Esophagus (tissue), 2 donors: ENCODE data around the gene NFIB. TPM values are rescaled to one million over a fixed set of nuclear protein-coding genes. Genes with fewer than 3 reads are reported as not detected.

Source experiments
- H3K27ac ChIP-seq, 2 donors: one replicate each; pipeline ENCODE4 v1.5.1; 2013; ENCODE audit warnings: low read depth in 2 of 2, mild to moderate bottlenecking in 2 of 2, inconsistent platforms in 1 of 2, low read length in 1 of 2, moderate library complexity in 1 of 2
- H3K27me3 ChIP-seq, 2 donors: one replicate each; pipeline ENCODE4 v1.6.1; 2013; ENCODE audit warnings: low read length in 2 of 2, control low read depth in 1 of 2, mild to moderate bottlenecking in 1 of 2; ENCODE audit not compliant: insufficient read depth in 2 of 2, control insufficient read depth in 1 of 2
- H3K36me3 ChIP-seq, 2 donors: one replicate each; pipeline ENCODE4 v1.6.1; 2013; ENCODE audit warnings: low read length in 1 of 2; ENCODE audit not compliant: control insufficient read depth in 2 of 2, insufficient read depth in 2 of 2
- H3K4me1 ChIP-seq, 2 donors: one replicate each; pipeline ENCODE4 v1.6.1; 2013; ENCODE audit warnings: low read length in 1 of 2; ENCODE audit not compliant: control insufficient read depth in 2 of 2, insufficient read depth in 2 of 2
- H3K4me3 ChIP-seq, 2 donors: one replicate each; pipeline ENCODE4 v1.5.1; 2013; ENCODE audit warnings: low read length in 2 of 2, mild to moderate bottlenecking in 2 of 2, low read depth in 1 of 2, moderate library complexity in 1 of 2
- H3K9me3 ChIP-seq, 2 donors: one replicate each; pipeline ENCODE4 v1.6.1; 2013; ENCODE audit warnings: mild to moderate bottlenecking in 2 of 2, low read depth in 1 of 2, low read length in 1 of 2, moderate library complexity in 1 of 2; ENCODE audit not compliant: control insufficient read depth in 2 of 2, insufficient read depth in 1 of 2
- WGBS, 2 donors: extraction: QIAGEN DNeasy Blood & Tissue Kit; methylation state at CpG; one replicate each; pipeline ENCODE4 v1.1.7; 2013; 5-methylcytosine and 5-hydroxymethylcytosine counted together
- polyA plus RNA-seq, 2 donors: library from polyadenylated mRNA; stranded (reverse); fragments of 200-250 nt; gene quantifications; one replicate each; pipeline ENCODE4 v1.2.3, GENCODE V29; 2013
- donor health status: healthy with polysubstance abuse.
- donor health status: Bipolar disorder and iron deficiency.

Gene NFIB
- polyA plus RNA-seq, 2 donors = 4.0 to 6.6 TPM

DNA sequence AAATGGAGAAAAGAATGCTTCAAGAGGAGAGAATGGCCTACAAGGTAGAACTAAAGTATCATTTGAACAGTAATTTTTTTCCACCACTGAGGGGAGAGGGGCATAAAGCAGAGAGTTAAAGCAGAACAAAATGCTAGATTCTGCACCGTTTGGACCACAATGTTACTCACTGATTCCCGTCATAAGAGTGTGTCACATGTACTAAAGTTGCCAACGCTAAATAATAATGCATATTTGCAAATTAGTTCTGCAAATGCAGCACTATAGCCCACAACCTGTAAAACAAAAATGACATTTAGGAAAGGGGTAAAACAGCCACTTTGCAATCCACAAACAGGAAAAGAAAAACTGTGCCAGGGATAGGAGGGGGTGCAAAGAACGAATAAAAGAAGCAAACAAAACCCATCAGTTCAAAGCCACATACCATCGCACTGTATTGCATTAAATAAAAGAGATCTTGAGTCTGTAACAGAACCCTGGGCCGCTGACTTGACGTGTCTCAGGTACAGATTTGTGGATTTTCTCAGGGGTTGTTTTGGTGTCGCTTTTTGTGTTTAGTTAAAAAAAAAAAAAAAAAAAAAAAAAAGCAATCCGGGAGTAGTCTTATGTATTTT, 7.7 kb upstream of the NFIB start:
- no peaks in the 10 kb centered on the region for H3K9me3 ChIP-seq
- H3K36me3 ChIP-seq = no peaks in the 10 kb centered on the region
- peak overlapping the region; percentile 95 to 98 for H3K27ac ChIP-seq
- 7 to 11% methylated on average over 9 of the region's 9 CpGs for WGBS, 2 donors
- peak overlapping the region; percentile 72 to 91 for H3K4me3 ChIP-seq
- no peaks in the 10 kb centered on the region for H3K27me3 ChIP-seq
- H3K4me1 ChIP-seq = peaks cover 0 to 2% of the 10 kb centered on the region in 2 donors

GRCh38 chr9:14320271-14321181, 6.6 kb upstream of the NFIB start:
- Histone ChIP-seq H3K27me3 (no peaks in the 10 kb centered on the region), H3K4me3 (peak overlapping the region; percentile 18 to 72), H3K9me3 (no peaks in the 10 kb centered on the region), H3K27ac (peak overlapping the region; percentile 84 to 98), H3K36me3 (no peaks in the 10 kb centered on the region), H3K4me1 (peaks cover 0 to 2% of the 10 kb centered on the region in 2 donors)
- 12 to 13% methylated on average over 14 of the region's 14 CpGs for WGBS, 2 donors

DNA sequence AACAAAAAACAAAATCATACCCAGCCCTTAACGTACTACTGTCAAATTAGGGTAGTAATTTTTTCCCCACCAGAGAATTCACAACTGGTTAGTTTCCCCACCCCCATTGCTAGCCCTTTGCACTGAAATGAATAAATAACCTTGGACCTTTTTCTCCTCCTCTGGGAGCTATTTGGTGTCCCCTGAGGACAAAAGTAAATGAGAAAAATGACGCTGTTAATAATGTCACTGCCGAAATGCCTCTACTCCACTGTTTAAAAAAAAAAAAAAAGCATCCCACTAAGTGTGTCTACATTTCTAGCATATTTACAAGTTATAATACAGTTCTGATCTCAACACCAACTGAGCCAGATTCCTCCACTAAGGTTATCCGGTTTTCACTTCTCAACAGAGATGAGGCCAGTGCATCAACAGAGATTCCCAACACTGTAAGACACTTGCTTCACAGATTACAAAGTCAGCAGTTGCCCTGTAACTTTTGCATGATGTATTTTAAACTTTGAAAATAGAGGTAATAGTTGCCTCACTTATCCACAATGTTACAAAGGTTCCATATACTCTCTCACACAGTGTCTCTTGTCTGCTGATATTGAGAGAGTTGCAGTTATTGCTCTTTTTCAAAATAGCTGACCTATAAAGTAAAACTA, 5.1 kb upstream of the NFIB start:
- Histone ChIP-seq H3K4me1 (peaks cover 0 to 2% of the 10 kb centered on the region in 2 donors), H3K36me3 (no peaks in the 10 kb centered on the region), H3K27me3 (no peaks in the 10 kb centered on the region), H3K9me3 (no peaks in the 10 kb centered on the region), H3K4me3 (no peak overlapping the region), H3K27ac (peak overlapping the region in 1 of 2 donors; percentile 30)
- 25 to 33% methylated on average over 4 of the region's 4 CpGs for WGBS, 2 donors

DNA sequence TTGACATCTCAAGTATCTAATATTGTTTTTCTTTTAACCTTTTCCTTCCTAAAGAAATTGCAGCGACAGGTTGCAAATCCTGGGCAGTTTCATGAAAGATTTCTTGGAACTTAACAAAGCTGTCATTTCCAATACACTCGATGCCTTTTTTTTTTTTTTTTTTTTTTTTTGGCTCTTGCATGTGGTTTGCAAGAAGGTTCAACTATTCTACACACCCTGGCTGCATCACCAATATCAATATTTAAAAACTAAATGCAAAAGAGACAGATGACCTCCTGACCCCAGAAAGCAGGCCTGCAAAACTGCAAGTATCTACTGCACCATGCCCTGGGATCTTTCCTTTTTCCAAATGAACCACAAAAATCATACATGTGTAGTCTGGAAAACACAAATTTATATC, 4.4 kb upstream of the NFIB start:
- Histone ChIP-seq H3K9me3 (no peaks in the 10 kb centered on the region), H3K36me3 (no peaks in the 10 kb centered on the region), H3K4me3 (no peak overlapping the region), H3K4me1 (peaks cover 0 to 2% of the 10 kb centered on the region in 2 donors), H3K27me3 (no peaks in the 10 kb centered on the region), H3K27ac (peak overlapping the region in 1 of 2 donors; percentile 98)
- 16 to 41% methylated on average over 2 of the region's 2 CpGs for WGBS, 2 donors

- 25 to 36% methylated on average over 4 of the region's 4 CpGs for WGBS, 2 donors
- Histone ChIP-seq H3K4me3 (peak overlapping the region in 1 of 2 donors; percentile 28), H3K4me1 (peaks cover 0 to 2% of the 10 kb centered on the region in 2 donors), H3K9me3 (no peaks in the 10 kb centered on the region), H3K27me3 (no peaks in the 10 kb centered on the region), H3K36me3 (no peaks in the 10 kb centered on the region), H3K27ac (peak overlapping the region; percentile 79 to 98)
These were observed 3.9 kb upstream of the NFIB start for GRCh38 chr9:14317667-14318320.

- Histone ChIP-seq H3K4me3 (peak overlapping the region in 1 of 2 donors; percentile 85), H3K27ac (peak overlapping the region; percentile 82 to 98), H3K27me3 (no peaks in the 10 kb centered on the region), H3K9me3 (no peaks in the 10 kb centered on the region), H3K4me1 (peaks cover 0 to 2% of the 10 kb centered on the region in 2 donors), H3K36me3 (no peaks in the 10 kb centered on the region)
- WGBS, 2 donors = 23 to 47% methylated on average over 8 of the region's 8 CpGs
These were observed 2.8 kb upstream of the NFIB start for GRCh38 chr9:14316602-14317300.

DNA sequence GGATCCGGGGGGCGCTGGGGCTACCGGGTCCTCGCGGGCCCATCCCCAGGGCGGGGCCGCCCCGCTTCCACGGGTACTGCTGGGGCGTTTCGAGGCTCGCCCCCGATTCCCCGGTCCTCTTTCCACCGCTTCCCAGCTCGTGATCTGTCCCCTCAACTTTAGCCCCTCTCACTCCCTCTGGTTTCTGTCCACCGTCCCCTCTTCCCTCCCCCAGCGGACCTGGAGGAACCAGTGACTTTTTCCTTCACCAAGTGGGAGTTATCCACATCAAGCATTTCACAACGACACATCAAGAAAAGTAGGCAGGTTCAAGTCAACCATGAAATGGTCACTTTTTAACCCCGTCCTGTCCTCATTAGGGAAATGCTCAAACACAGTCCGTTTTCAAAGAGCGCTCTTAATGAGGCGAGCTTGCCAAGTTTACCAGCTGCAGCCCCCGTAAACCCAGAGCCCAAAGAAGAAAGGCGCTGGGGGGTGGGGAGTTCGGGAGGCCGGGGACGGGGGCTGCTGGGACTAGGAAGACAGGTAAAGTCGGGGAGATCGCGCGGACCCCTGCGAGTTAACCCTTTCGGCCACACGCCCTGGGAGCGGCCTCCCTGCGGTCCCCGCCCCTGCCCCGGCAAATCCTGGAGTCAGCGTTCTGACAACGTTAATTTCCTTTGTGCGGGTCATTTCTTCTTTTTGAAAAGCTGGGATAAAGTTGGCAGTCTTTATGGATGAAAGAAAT, 2.1 kb upstream of the NFIB start:
- no peaks in the 10 kb centered on the region for H3K27me3 ChIP-seq
- H3K9me3 ChIP-seq = no peaks in the 10 kb centered on the region
- 5 to 11% methylated on average over 40 to 42 of the region's 42 CpGs for WGBS, 2 donors
- H3K27ac ChIP-seq = peak overlapping the region; percentile 95 to 98
- H3K4me1 ChIP-seq = peaks cover 0 to 2% of the 10 kb centered on the region in 2 donors
- no peaks in the 10 kb centered on the region for H3K36me3 ChIP-seq
- peak overlapping the region; percentile 63 to 85 for H3K4me3 ChIP-seq

DNA sequence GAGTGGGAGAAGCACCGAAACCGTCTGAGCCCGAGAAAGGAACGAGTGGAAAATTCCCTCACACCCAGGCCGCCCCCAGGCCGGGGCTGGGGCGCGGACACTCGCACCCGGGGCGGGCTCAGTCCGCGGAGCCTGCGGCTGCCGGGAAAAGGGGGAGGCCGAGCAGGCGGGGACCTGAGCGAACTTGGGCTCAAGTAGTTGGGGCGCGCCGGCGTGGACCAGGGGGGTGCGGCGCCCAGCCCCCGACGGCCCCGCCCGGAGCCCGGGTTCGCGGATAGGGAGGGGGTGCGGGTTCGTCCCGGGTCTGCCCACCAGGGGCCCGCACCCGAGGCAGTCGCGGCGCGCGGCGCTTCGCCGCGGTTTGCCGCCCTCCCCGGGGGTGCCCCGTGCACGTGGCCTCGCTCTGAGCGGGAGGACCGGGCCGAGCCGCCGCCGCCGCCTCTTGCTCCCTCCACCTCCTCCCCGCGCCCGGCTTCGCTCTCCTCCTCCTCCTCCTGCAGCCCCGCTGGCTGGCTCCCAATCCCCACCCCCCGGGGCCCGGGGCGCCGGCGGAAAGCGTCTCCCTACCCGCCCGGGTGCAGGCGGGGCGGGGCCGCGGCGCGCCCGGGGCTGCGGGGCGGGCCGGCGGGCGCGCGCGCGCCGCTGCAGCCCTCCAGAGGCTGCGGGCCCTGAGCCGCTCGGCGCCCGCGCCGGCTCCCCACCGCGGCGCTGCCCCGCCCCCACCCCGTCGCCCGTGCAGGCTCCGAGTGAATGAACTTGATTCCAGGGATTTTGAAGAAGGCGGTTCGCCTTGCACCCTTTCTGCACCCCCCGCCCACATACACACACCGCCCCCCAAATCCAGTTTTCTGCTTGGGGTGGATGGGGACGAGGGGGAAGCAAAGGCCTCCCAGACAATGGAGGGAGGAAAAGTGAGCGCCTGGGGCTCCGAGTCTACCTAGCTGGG, 1.3 kb upstream of the NFIB start:
- no peaks in the 10 kb centered on the region for H3K9me3 ChIP-seq
- H3K36me3 ChIP-seq = no peaks in the 10 kb centered on the region
- 1% methylated on average over 55 to 109 of the region's 109 CpGs for WGBS, 2 donors
- no peaks in the 10 kb centered on the region for H3K4me1 ChIP-seq
- H3K27me3 ChIP-seq = no peaks in the 10 kb centered on the region
- H3K4me3 ChIP-seq = peak overlapping the region; percentile 63 to 85
- H3K27ac ChIP-seq = peak overlapping the region; percentile 95 to 98
